Amniotic stem cell (primary cell): ENCODE results near the gene CFL1.
A peak's percentile ranks its signal among the peaks of the same experiment; 100 is the strongest.
"Not testable (repeated sequence)": the region's sequence is repeated elsewhere in the genome, so short reads cannot be mapped to it uniquely, and the experiment has no call there.

ENCODE experiments used
- DNase-seq: peaks from one replicate; lab custom pipeline; 2025; lab: John Stamatoyannopoulos, UW

CFL1 gene

GRCh38 chr11:65832231-65832630 lies 25.7 kb downstream of the CFL1 start:
- not testable (repeated sequence) for DNase-seq

GRCh38 chr11:65829459-65829858 lies 28.5 kb downstream of the CFL1 start:
- DNase-seq = no peak

- DNase-seq = no peak
These were observed 30.8 kb downstream of the CFL1 start for GRCh38 chr11:65826984-65827735.

GRCh38 chr11:65822776-65823528 lies 35.0 kb downstream of the CFL1 start:
- DNase-seq = no peak

GRCh38 chr11:65821107-65821506 lies 36.9 kb downstream of the CFL1 start:
- DNase-seq = no peak

- DNase-seq = peak; percentile 92
These were observed 39.9 kb downstream of the CFL1 start for GRCh38 chr11:65817835-65818680.

GRCh38 chr11:65817312-65817834 lies 40.6 kb downstream of the CFL1 start:
- no peak for DNase-seq

GRCh38 chr11:65816696-65817095 lies 41.3 kb downstream of the CFL1 start:
- no peak for DNase-seq

GRCh38 chr11:65814986-65815565 lies 42.9 kb downstream of the CFL1 start:
- DNase-seq = no peak

GRCh38 chr11:65814131-65814985 lies 43.6 kb downstream of the CFL1 start:
- no peak for DNase-seq

GRCh38 chr11:65811764-65812475 lies 46.1 kb downstream of the CFL1 start:
- DNase-seq = no peak

- no peak for DNase-seq
These were observed 47.7 kb downstream of the CFL1 start for GRCh38 chr11:65810046-65810868.

- no peak for DNase-seq
These were observed 48.5 kb downstream of the CFL1 start for GRCh38 chr11:65809496-65809895.

- no peak for DNase-seq
These were observed 49.1 kb downstream of the CFL1 start for GRCh38 chr11:65808744-65809341.

GRCh38 chr11:65806979-65807378 lies 51.0 kb downstream of the CFL1 start:
- no peak for DNase-seq
